Tracheal epithelial cell (primary cell): Measurements from ENCODE around the gene CLDN4. TPM values are rescaled to one million over a fixed set of nuclear protein-coding genes. Genes with fewer than 3 reads are reported as not detected.

Source experiments
- total RNA-seq: library from RNA; depleted of rRNA; stranded (reverse); fragments of >200 nt; gene quantifications from 2 replicates; pipeline ENCODE4 v1.2.1, GENCODE V29; 2014

CLDN4 gene
- total RNA-seq = 60.3 and 251 TPM in 2 replicates

GRCh38 chr7:73830681-73831583, at the start of gene CLDN4:
TSS of gene CLDN4 (plus strand) at chr7:73830996. CDS start at chr7:73831202, 206 bp downstream.

DNA sequence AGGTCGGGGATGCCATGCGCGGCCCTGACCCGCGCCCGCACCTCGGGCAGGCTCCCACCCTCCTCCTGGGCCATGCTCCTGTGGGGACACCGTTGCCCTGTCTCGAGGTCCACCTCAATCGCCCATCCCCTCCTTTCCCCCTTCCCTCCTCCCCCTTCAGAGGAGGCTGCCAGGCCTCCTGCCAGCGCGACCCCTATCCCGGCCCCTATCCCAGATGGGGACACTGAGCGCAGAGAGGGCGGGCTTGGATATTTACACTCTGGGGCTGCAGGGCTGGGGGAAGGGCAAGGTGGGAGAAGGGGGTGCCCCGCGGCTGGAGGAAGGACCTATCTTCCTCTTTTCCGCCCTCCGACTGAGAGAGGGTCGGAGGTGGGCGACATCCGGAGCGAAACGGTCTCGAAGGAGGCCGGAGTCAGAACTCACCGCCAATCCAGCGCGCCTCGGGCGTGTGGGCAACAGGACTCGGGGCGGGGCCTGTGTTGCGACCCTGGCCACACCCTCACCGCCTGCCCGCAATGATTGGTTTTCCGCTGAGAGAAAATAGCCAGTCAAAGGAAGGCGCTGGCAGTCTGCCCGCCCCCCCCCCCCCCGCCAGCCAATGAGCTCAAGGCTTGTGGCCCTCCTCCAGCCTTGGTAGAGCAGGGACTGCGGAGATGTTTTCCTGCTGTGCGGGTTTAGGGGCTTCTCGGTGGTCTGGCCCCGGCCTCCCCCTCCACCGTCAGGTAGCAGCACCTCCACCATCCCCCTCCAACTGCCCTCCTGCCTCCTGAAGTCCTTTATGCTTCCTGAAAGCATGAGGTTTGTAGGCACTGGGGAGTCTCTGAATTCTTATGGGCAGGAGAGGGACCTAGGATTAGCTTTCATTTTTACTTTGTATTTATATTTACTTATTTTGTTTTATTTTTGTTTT, 11.5 kb downstream of the CLDN4 start, which contains the start of gene METTL27:
METTL27 (minus strand) TSS at position 450 of the 910 bp plus-strand sequence; CDS start at position 74, 376 bp downstream.

GRCh38 chr7:73860859-73861258, 30.1 kb downstream of the CLDN4 start, which contains the start of gene TMEM270:
TSS of gene TMEM270 (plus strand) at chr7:73861159. CDS start at chr7:73861195, 36 bp downstream.

Other genes starting within 250 kb of the CLDN4 start
- not detected in 2 replicates for gene MLXIPL, start 206.5 kb upstream of the CLDN4 start, total RNA-seq
- 2.6 and 7.2 TPM in 2 replicates for gene VPS37D, start 163.2 kb upstream of the CLDN4 start, total RNA-seq
- gene DNAJC30, start 147.5 kb upstream of the CLDN4 start, total RNA-seq = 0.72 and 1.1 TPM in 2 replicates
- gene BUD23, start 147.4 kb upstream of the CLDN4 start, total RNA-seq = 40.7 and 44.5 TPM in 2 replicates
- 6.7 and 8.1 TPM in 2 replicates for gene STX1A, start 111.3 kb upstream of the CLDN4 start, total RNA-seq
- 3.8 and 29.6 TPM in 2 replicates for gene ABHD11, start 92.2 kb upstream of the CLDN4 start, total RNA-seq
- gene CLDN3, start 60.7 kb upstream of the CLDN4 start, total RNA-seq = 2.7 TPM in 1 of 2 replicates, not detected in the other
- 6.3 TPM in 1 of 2 replicates, not detected in the other for gene METTL27, start 11.5 kb downstream of the CLDN4 start, total RNA-seq
- gene TMEM270, start 30.2 kb downstream of the CLDN4 start, total RNA-seq = not detected in 2 replicates
- gene ELN, start 197.2 kb downstream of the CLDN4 start, total RNA-seq = not detected in 2 replicates